AG20443 (cell line): ENCODE data around the gene GARIN3.
"Not testable (repeated sequence)": the region's sequence is repeated elsewhere in the genome, so short reads cannot be mapped to it uniquely, and the experiment has no call there.

ENCODE experiments used
- DNase-seq: peaks from one replicate; pipeline ENCODE4 v3.0.0; 2012; ENCODE audit warnings: low spot score, mixed read lengths

Gene GARIN3

GRCh38 chr5:157166214-157167213, at the start of gene GARIN3:
Gene GARIN3, minus strand, starts transcription at chr5:157166264. Its CDS starts 96 bp downstream, at chr5:157166168.
- DNase-seq: no peak

GRCh38 chr5:157215514-157216167, 49.6 kb upstream of the GARIN3 start:
- DNase-seq: no peak

- DNase-seq: no peak
Measured at GRCh38 chr5:157214861-157215513, 48.9 kb upstream of the GARIN3 start.

DNA sequence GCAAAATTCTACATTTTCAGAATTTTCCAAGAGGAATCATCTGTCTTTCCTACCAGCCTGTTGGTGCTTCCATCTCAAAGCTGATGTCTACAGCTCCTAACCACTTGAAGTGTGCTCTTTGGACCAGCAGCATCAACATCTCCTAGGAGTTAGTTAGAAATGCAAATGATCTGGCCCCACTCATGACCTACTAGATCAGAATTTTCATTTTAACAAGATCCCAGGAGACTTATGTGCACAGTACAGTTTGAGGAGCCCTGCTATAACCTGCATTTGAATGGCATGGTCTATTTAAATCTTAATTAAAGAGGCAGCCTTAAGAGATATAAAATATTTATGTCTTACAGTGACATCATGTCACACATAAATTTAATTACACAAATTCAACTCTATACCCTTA, 48.4 kb upstream of the GARIN3 start:
- DNase-seq: no peak

GRCh38 chr5:157213527-157214243, 47.6 kb upstream of the GARIN3 start:
- DNase-seq: no peak

DNA sequence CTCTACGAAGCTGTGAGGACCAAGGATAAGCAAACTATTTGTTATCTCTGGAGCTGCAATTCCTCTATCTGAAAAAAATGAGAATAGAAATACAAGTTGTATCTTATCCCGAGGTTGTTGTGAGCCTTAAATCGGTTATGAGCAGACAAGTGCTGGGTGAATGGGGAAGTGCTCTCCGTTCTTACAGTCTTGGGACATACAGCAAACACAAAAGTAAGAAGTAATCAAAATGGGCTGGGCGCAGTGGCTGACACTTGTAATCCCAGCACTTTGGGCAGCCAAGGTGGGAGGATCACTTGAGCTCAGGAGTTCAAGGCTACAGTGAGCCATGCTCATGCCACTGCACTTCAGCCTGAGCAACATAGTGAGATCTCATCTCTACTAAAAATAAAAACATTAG, 46.2 kb upstream of the GARIN3 start:
- DNase-seq: no peak

DNA sequence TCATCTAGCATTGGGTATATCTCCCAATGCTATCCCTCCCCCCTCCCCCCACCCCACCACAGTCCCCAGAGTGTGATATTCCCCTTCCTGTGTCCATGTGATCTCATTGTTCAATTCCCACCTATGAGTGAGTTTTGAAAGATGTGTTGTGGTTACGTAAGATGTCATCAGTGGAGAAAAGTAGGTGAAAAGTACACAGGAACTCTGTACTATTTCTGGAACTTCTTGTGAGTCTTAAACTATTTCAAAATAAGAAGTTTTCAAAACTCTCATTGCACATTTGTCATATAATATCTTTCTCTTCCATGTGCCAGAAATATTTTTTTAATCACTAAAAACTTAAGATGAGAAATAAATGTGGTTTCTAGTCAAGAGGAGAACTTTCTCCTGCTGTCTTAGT, 44.6 kb upstream of the GARIN3 start:
- DNase-seq: not testable (repeated sequence)

DNA sequence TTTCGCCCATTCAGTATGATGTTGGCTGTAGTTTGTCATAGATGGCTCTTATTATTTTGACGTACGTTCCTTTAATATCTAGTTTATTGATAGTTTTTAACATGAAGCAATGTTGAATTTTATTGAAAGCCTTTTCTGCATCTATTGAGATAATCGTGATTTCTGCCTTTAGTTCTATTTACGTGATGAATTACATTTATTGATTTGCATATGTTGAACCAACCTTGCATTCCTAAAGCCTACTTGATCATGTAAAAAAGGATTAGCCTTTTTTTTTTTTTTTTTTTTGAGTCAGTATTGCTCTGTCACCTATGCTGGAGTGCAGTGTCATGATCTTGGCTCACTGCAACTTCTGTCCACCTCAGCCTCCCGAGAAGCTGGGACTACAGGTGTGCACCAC, 39.6 kb upstream of the GARIN3 start:
- DNase-seq: no peak

- no peak for DNase-seq
Measured at GRCh38 chr5:157204765-157205164, 38.7 kb upstream of the GARIN3 start.

GRCh38 chr5:157203417-157203816, 37.4 kb upstream of the GARIN3 start:
- no peak for DNase-seq

DNA sequence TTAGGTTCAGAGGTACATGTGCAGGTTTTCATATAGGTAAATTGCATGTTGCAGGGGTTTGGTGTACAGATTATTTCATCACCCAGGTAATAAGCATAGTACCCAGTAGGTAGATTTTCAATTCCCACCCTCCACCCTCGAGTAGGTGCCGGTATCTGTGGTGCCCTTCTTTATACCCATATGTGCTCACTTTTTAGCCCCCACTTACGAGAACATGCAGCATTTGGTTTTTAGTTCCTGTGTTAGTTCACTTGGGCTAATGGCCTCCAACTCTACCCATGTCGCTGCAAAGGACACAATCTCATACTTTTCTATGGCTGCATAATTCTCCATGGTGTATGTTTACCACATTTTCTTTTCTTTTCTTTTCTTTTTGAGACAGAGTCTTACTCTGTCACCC, 35.8 kb upstream of the GARIN3 start:
- no peak for DNase-seq

GRCh38 chr5:157198277-157198986, 32.4 kb upstream of the GARIN3 start:
- DNase-seq: no peak

DNA sequence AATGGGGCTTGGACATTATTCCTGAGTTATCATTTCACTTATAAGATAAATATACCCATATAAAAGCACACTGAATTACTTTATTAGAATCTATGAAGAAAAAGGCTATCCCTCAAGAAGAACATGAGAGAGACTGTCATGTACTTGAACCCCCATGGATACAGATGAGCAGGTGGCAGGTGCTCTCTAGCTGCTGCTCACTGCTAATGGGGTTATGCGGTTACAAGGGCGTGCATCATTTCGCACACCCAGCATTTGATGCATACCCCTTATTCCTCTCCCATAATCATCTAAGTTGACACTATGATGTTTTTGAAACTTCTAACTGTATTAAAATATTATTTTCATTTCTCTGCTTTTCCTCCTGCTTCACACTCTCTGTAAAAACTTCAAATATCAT, 31.0 kb upstream of the GARIN3 start:
- DNase-seq: no peak

DNA sequence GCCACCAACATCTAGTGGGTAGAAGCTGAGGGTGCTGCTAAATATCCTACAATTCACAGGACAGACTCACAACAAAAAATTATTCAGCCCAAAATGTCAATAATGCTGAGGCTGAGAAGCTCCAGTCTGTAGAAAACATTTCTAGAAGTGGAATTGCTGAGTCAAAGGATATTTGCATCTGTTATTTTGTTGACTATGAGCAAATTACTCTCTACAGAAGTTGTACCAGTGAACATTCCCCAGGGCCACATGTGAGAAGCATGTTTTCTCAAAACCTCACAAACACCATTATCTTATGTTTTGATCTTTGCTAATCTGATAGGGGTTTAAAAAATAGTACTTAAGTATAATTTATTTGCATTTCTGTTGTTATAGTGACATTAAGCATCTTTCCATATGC, 30.0 kb upstream of the GARIN3 start:
- DNase-seq: no peak

GRCh38 chr5:157193699-157194424, 27.8 kb upstream of the GARIN3 start:
- DNase-seq: no peak

DNA sequence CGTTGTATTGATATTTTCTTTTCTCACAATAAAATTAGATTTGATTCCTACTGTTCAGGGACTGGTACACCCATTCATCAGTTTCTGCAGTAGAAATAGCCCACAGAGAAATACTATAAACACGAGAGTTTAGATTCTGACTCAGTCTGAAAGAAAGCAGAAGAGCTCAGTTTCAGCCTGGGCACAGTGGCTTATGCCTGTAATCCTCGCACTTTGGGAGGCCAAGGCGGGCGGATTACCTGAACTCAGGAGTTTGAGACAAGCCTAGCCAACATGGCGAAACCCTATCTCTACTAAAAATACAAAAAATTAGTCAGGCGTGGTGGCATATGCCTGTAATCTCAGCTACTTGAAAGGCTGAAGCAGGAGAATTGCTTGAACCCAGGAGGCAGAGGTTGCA, 23.2 kb upstream of the GARIN3 start:
- DNase-seq: no peak

GRCh38 chr5:157188270-157188669, 22.2 kb upstream of the GARIN3 start:
- no peak for DNase-seq

- no peak for DNase-seq
Measured at GRCh38 chr5:157187046-157187754, 21.1 kb upstream of the GARIN3 start.

- DNase-seq: no peak
Measured at GRCh38 chr5:157186309-157187045, 20.4 kb upstream of the GARIN3 start.
